NCI-H2171 (cell line): ENCODE measurements around the gene FNDC3B.

ENCODE experiments used
- DNase-seq: peaks from one replicate; lab custom pipeline; 2025; lab: John Stamatoyannopoulos, UW

Gene FNDC3B

GRCh38 chr3:172137287-172138192, 98.2 kb downstream of the FNDC3B start:
- no peak for DNase-seq

- no peak for DNase-seq
Observed at GRCh38 chr3:172138193-172138537, 98.8 kb downstream of the FNDC3B start.

- no peak for DNase-seq
Observed at GRCh38 chr3:172138792-172139507, 99.6 kb downstream of the FNDC3B start.

- DNase-seq, result no peak
Observed at GRCh38 chr3:172139528-172140276, 100.3 kb downstream of the FNDC3B start.

- no peak for DNase-seq
Observed at GRCh38 chr3:172140499-172141391, 101.4 kb downstream of the FNDC3B start.

GRCh38 chr3:172142051-172142863, 102.9 kb downstream of the FNDC3B start:
- DNase-seq, result no peak

GRCh38 chr3:172142864-172143451, 103.6 kb downstream of the FNDC3B start:
- no peak for DNase-seq

- DNase-seq, result no peak
Observed at GRCh38 chr3:172143739-172144497, 104.5 kb downstream of the FNDC3B start.

- DNase-seq, result no peak
Observed at GRCh38 chr3:172144601-172145000, 105.2 kb downstream of the FNDC3B start.

- no peak for DNase-seq
Observed at GRCh38 chr3:172145031-172145686, 105.8 kb downstream of the FNDC3B start.

- no peak for DNase-seq
Observed at GRCh38 chr3:172146349-172146748, 107.0 kb downstream of the FNDC3B start.

GRCh38 chr3:172147113-172147818, 107.9 kb downstream of the FNDC3B start:
- DNase-seq, result no peak

GRCh38 chr3:172148241-172148640, 108.9 kb downstream of the FNDC3B start:
- no peak for DNase-seq

- DNase-seq, result no peak
Observed at GRCh38 chr3:172148702-172149565, 109.6 kb downstream of the FNDC3B start.

- no peak for DNase-seq
Observed at GRCh38 chr3:172150268-172150667, 110.9 kb downstream of the FNDC3B start.

- no peak for DNase-seq
Observed at GRCh38 chr3:172150913-172151650, 111.7 kb downstream of the FNDC3B start.
